Gastrocnemius medialis (tissue), 4 donors: ENCODE measurements around the gene TPD52L1. TPM values are rescaled to one million over a fixed set of nuclear protein-coding genes. Genes with fewer than 3 reads are reported as not detected.

Experiments
- ATAC-seq, 2 donors: fragments of 150-250 bp; one replicate each; pipeline ENCODE4 v1.9.1; 2016
- DNase-seq, 2 donors: peaks; one replicate each; pipeline ENCODE4 v3.0.0-alpha.2; 2019
- H3K27ac ChIP-seq, 4 donors: fragments of 200-600 bp; sonication (generic); 1 replicate in 1 of 4; 2 replicates in 3 of 4; pipeline ENCODE4 v1.5.1; 2016 to 2018; ENCODE audit warnings: mild to moderate bottlenecking in 2 of 4, moderate library complexity in 1 of 4
- H3K27me3 ChIP-seq, 3 donors: fragments of 200-600 bp; sonication (generic) in 2 of 3; 1 replicate in 1 of 3; 2 replicates in 2 of 3; pipeline versions ENCODE4 v1.5.1 to v1.6.0; 2016 to 2019; ENCODE audit warnings: mild to moderate bottlenecking in 1 of 3, moderate library complexity in 1 of 3
- H3K36me3 ChIP-seq, 2 donors: fragments of 200-600 bp; sonication (generic) in 1 of 2; one replicate each; pipeline ENCODE4 v1.5.1; 2017 to 2018
- H3K4me1 ChIP-seq, 2 donors: fragments of 200-600 bp; sonication (generic) in 1 of 2; one replicate each; pipeline ENCODE4 v1.5.1; 2016 to 2017; ENCODE audit warnings: mild to moderate bottlenecking in 2 of 2
- H3K4me3 ChIP-seq, 4 donors: fragments of 200-600 bp; sonication (generic) in 3 of 4; 1 replicate in 1 of 4; 2 replicates in 3 of 4; pipeline ENCODE4 v1.5.1; 2016 to 2019; ENCODE audit warnings: mild to moderate bottlenecking in 2 of 4
- H3K9me3 ChIP-seq, 3 donors: fragments of 200-600 bp; sonication (generic) in 2 of 3; 1 replicate in 1 of 3; 2 replicates in 2 of 3; pipeline ENCODE4 v1.5.1; 2016 to 2019
- CTCF ChIP-seq, 5 experiments: fragments of 450-650 bp in 3 of 5; fragments of 200-600 bp in 2 of 5; sonication (generic) in 2 of 5; IDR thresholded peaks in 4 of 5; conservative IDR thresholded peaks in 1 of 5; 1 replicate in 4 of 5; 2 replicates in 1 of 5; pipeline ENCODE4 v1.5.1; 2016 to 2019; ENCODE audit warnings: antibody characterized with exemption in 5 of 5, mild to moderate bottlenecking in 3 of 5, moderate library complexity in 3 of 5
- POLR2A ChIP-seq, 2 donors: fragments of 450-650 bp; IDR thresholded peaks; one replicate each; pipeline ENCODE4 v1.6.1; 2017; ENCODE audit warnings: antibody characterized with exemption in 2 of 2, mild to moderate bottlenecking in 2 of 2, moderate library complexity in 2 of 2
- in situ Hi-C, 4 donors: fragments of 200-750 bp; cut with MboI; loops; one replicate each; pipeline versions ENCODE4 v1.15.0 to v1.8.0; 2017; ENCODE audit warnings: low sequenced_read_pairs in 4 of 4
- intact Hi-C: fragments of 100-400 bp; cut with DNase I; formaldehyde crosslinking; loops from one replicate; pipeline ENCODE4 v1.15.1; 2023; ENCODE audit warnings: low total_unique reads
- total RNA-seq, 4 donors: library from RNA; depleted of rRNA; stranded (reverse); fragments of >200 nt; gene quantifications; one replicate each; pipeline versions ENCODE4 v1.1.0 to v1.2.3, GENCODE V29; 2016

The TPD52L1 gene
- total RNA-seq, 4 donors from 2014 or later, result 47.6 to 152 (median 123) TPM

DNA sequence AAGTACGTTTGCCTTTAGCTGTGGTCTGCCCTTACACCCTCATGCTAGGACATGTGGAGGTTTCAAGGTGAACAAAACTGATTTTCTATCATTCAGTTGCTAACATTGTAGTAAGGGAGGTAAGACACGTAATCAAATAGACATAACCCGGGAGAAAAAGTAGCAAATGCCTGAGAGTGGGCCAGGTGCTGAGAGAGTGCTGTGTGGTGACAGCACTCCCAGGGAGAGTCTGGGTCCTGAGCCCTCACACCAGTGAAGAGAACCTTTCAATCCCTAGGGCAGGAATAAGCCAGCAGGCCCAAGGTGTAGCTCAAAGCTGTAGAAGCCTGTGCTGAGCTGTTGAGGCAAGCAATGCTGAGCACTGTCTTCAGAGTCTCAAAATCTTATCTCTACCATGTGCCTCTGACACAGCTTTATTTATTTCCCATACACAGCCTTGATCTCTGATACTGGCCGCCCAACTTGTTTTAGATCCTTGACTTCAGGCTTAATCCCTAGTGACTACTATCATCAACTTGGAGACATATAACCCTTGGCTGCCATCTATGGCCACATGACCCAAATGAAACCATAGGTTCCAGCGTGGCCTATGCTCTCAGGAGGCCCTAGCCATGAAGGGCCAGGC is 55.2 kb downstream of the TPD52L1 start:
- ATAC-seq (no peak), DNase-seq (no peak)
- H3K27me3 ChIP-seq, result no peaks in the 10 kb centered on the region
- intact Hi-C loops (loop anchor here (2.0 kb wide), 1 partner anchor 16 kb away; no protein-coding TSS in a partner anchor), in situ Hi-C loops (no loop called here)
- peak overlapping the region; percentile 56 to 94 (median 77) for H3K27ac ChIP-seq
- H3K9me3 ChIP-seq, result no peaks in the 10 kb centered on the region
- no peaks in the 10 kb centered on the region for H3K36me3 ChIP-seq
- no peak for TF ChIP-seq CTCF (IDR thresholded peaks at IDR 0.05 in 4 of 5, conservative IDR thresholded peaks at IDR 0.05 in 1 of 5)
- TF ChIP-seq POLR2A (IDR thresholded peaks at IDR 0.05), result no peak
- H3K4me3 ChIP-seq, result no peak overlapping the region
- H3K4me1 ChIP-seq, result peaks cover 67 to 76% of the 10 kb centered on the region in 2 donors

DNA sequence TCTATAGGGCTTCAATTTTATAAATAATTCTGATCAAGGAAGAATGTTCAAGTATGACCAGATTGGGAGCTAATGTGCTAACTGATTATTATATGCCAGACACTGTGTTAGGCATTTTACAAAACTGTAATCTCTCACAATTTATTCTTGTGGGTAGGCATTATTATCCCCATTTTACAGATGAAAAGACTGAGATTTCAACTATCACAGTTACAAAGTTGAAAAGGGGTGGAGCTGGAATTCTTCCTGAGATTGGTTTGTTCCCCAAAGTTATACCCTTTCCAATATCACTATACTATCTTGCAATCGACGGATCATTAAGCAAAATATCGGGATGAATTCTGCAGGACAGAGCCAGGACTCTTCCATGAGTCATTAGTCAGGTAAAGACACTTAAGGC is 57.1 kb downstream of the TPD52L1 start:
- H3K36me3 ChIP-seq, result no peaks in the 10 kb centered on the region
- DNase-seq (no peak), ATAC-seq (no peak)
- H3K27ac ChIP-seq, result peak overlapping the region in 3 of 4 donors; percentile 16 to 90 (median 77)
- TF ChIP-seq CTCF (IDR thresholded peaks at IDR 0.05 in 4 of 5, conservative IDR thresholded peaks at IDR 0.05 in 1 of 5) (no peak), POLR2A (IDR thresholded peaks at IDR 0.05) (no peak)
- H3K4me3 ChIP-seq, result no peak overlapping the region
- intact Hi-C loops (no loop called here), in situ Hi-C loops (no loop called here)
- H3K9me3 ChIP-seq, result no peaks in the 10 kb centered on the region
- H3K27me3 ChIP-seq, result no peaks in the 10 kb centered on the region
- H3K4me1 ChIP-seq, result peaks cover 69 to 82% of the 10 kb centered on the region in 2 donors

DNA sequence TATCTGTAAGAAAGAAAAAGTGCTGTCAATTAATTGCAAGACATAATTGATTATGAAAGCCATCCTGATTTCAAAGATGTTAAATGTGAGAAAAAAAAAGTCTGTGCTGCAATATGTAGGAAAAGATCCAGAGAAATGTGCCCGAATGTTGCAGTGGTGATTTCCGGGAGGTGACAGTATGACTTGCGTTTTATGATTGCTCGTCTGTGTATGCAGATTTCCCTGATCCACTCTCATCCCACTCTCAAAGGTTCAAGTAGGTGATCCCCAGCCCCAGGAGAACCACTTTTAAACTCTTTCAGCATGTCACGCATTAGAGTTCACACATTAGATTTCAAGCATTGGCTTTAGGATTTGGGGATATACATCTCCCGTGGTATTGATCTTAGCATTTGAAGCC is 57.8 kb downstream of the TPD52L1 start:
- DNase-seq (no peak), ATAC-seq (no peak)
- intact Hi-C loops, result no loop called here
- no peak for TF ChIP-seq POLR2A (IDR thresholded peaks at IDR 0.05)
- in situ Hi-C loops, result no loop called here
- Histone ChIP-seq H3K4me3 (no peak overlapping the region), H3K9me3 (no peaks in the 10 kb centered on the region), H3K36me3 (no peaks in the 10 kb centered on the region), H3K4me1 (peaks cover 70 to 82% of the 10 kb centered on the region in 2 donors), H3K27me3 (no peaks in the 10 kb centered on the region), H3K27ac (peak overlapping the region in 3 of 4 donors; percentile 38 to 90 (median 77))

DNA sequence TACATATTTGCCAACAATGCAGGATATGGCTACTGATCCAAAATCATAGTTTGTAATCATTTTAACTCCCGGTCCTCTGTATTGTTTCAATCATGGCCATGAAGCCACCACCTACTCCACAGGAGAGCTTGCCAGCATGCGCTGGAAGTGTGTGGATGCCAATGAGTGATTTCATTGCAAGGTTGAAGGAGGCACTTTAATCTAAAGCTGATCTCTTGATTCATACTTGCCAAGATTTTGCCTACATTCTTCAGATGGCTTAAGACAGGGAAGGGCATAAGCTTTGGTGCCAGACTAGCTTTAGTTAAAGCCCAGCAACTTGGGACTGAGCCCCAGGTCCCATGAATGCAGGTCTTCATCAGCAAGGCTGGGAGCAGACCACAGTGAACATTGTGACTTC is 58.8 kb downstream of the TPD52L1 start:
- Histone ChIP-seq H3K9me3 (no peaks in the 10 kb centered on the region), H3K4me1 (peaks cover 73 to 74% of the 10 kb centered on the region in 2 donors), H3K36me3 (no peaks in the 10 kb centered on the region), H3K4me3 (no peak overlapping the region), H3K27ac (peak overlapping the region; percentile 41 to 90 (median 78)), H3K27me3 (no peaks in the 10 kb centered on the region)
- intact Hi-C loops, result no loop called here
- DNase-seq (no peak), ATAC-seq (no peak)
- in situ Hi-C loops, result no loop called here
- TF ChIP-seq POLR2A (IDR thresholded peaks at IDR 0.05) (no peak), CTCF (IDR thresholded peaks at IDR 0.05 in 4 of 5, conservative IDR thresholded peaks at IDR 0.05 in 1 of 5) (no peak)

GRCh38 chr6:125213939-125214338 is 60.4 kb downstream of the TPD52L1 start:
- ATAC-seq (peak; percentile 61 to 89), DNase-seq (peak in 1 of 2 donors; percentile 72)
- peaks cover 63 to 67% of the 10 kb centered on the region in 2 donors for H3K4me1 ChIP-seq
- no peaks in the 10 kb centered on the region for H3K27me3 ChIP-seq
- H3K27ac ChIP-seq, result peak overlapping the region; percentile 72 to 90 (median 78)
- no peaks in the 10 kb centered on the region for H3K36me3 ChIP-seq
- TF ChIP-seq POLR2A (IDR thresholded peaks at IDR 0.05) (peak in 1 of 2 donors; percentile 58), CTCF (IDR thresholded peaks at IDR 0.05 in 4 of 5, conservative IDR thresholded peaks at IDR 0.05 in 1 of 5) (no peak)
- peak overlapping the region in 2 of 4 donors; percentile 11 to 12 for H3K4me3 ChIP-seq
- intact Hi-C loops (loop anchor here (2.0 kb wide), 1 partner anchor 61 kb away; the partner anchor contains the start of gene TPD52L1), in situ Hi-C loops (no loop called here)
- no peaks in the 10 kb centered on the region for H3K9me3 ChIP-seq
